GM12865 (cell line): ENCODE data around the gene TBL3.

ENCODE experiments used
- DNase-seq: peaks from one replicate; pipeline ENCODE4 v3.0.0; 2010; ENCODE audit warnings: low read depth
- H3K4me3 ChIP-seq: 2 replicates; pipeline ENCODE4 v1.5.1; 2011; ENCODE audit warnings: mild to moderate bottlenecking, low read depth, low read length, control low read depth
- TF ChIP-seq, protein P1 (sequence below): IDR thresholded peaks from 2 replicates; pipeline ENCODE4 v1.5.1; 2011; ENCODE audit warnings: low read length, control low read depth, low read depth, inconsistent platforms; ENCODE audit not compliant: insufficient read depth; ENCODE audit errors: missing control alignments

Gene TBL3

DNA sequence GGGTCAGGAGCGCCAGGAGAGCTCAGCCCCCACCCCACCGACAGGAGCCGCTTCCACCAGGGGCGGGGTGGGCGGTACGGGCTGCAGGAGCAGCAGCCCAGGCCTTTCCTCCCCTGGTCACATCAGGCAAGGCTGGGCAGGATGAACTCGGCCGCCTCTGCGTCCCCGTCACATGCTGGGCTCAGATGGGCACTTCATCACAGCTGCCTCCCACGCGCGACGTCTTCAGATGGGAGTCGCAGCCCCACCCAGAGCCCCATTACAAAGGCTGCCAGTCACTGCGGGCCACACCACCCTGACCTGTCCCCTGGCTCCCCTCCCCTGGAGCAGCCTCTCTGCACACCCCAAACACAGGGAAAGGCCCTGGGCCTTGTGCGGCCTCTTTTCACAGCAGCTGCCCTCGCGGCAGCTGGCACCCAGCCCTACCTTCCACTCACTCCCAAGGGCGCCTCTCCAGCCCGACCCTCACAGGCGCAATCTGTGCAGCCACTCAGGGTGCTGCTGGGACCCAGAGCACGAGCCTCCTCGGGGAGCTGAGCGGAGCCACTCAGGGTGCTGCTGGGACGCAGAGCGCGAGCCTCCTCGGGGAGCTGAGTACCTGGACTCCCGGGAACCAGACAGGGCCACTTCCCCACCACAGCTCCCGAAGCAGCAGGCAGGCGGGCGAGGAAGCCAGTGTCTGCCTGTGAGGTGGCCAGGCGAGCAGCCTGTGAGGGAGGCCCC lies 33.1 kb downstream of the TBL3 start:
- DNase-seq, result no peak
- H3K4me3 ChIP-seq, result no peak overlapping the region
- TF ChIP-seq, protein P1, sequence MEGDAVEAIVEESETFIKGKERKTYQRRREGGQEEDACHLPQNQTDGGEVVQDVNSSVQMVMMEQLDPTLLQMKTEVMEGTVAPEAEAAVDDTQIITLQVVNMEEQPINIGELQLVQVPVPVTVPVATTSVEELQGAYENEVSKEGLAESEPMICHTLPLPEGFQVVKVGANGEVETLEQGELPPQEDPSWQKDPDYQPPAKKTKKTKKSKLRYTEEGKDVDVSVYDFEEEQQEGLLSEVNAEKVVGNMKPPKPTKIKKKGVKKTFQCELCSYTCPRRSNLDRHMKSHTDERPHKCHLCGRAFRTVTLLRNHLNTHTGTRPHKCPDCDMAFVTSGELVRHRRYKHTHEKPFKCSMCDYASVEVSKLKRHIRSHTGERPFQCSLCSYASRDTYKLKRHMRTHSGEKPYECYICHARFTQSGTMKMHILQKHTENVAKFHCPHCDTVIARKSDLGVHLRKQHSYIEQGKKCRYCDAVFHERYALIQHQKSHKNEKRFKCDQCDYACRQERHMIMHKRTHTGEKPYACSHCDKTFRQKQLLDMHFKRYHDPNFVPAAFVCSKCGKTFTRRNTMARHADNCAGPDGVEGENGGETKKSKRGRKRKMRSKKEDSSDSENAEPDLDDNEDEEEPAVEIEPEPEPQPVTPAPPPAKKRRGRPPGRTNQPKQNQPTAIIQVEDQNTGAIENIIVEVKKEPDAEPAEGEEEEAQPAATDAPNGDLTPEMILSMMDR, result no peak

DNA sequence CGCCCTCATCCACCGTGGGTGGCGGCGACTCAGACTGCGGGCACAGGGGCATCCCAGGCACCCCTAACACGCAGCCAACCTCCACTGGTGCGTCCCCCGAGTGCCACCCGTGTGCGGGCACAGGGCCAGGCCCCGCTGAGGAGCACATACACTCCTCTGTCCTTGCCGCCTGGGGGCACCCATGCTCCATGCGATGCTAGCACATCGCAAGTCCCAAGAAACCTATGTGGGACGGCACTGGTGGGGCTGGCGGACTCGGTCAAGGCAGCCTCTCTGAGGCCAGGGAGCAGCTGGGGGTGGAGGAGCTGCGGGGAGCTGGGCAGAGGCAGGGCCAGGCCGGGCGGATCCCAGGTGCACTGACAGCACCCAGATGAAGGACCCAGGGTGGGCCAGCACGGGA lies 33.8 kb downstream of the TBL3 start:
- TF ChIP-seq, protein P1, result no peak
- no peak overlapping the region for H3K4me3 ChIP-seq
- DNase-seq, result no peak

DNA sequence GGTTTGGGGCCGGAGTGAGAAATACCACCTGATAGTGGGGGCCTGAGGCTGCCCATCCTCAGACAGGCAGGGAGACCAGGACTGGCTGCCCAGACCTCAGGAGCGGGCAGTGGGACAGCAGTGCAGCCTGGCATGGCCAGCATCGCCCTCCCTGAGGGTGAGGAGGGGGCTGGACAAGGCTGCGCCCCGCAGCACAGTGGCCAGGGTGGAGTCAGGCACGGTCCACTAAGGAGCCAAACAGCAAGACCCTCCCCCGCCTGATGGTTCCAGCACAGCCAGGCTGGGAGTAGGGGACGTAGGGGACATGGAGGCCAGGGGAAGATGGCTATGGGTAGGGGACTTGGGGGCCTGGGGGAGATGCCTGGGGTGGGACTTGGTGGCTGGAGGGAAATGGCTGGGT lies 34.5 kb downstream of the TBL3 start:
- H3K4me3 ChIP-seq, result no peak overlapping the region
- TF ChIP-seq, protein P1, result no peak
- no peak for DNase-seq

DNA sequence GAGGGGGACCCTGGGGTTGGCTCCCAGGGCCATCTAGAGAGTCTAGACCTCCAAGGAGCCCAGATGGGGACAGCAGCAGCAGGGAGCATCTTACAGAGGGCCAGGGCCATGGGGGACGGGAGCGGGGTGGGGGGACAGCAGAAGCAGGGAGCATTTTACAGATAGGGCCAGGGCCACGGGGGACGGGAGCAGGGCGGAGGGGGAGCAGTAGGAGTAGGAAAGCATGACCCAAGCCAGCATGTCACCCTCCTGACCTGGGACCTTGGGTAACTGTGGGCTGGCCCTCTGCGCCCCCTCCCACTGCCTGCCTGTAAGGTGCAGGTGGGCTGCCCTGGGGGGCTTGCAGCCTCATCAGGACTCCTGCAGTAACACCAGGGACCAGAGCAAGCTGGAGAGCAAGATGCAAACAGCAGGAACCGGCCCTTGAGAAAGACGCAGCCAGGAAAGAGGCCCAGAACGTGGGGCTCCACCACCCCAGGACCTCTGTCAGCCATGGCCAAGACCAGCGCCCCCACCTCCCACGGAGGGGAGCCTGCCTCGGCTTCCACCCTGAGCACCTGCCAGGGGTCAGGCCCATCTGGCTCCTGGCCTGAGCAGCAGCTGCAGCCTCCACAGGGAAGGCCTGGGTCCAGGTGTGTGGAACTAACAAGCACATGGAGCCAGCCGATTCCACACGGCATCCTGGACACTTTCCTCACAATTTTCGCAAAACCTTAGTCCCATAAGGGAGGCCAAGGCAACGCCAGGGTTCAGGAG lies 35.4 kb downstream of the TBL3 start:
- DNase-seq, result no peak
- H3K4me3 ChIP-seq, result peak overlapping the region; percentile 81
- TF ChIP-seq, protein P1, result no peak

DNA sequence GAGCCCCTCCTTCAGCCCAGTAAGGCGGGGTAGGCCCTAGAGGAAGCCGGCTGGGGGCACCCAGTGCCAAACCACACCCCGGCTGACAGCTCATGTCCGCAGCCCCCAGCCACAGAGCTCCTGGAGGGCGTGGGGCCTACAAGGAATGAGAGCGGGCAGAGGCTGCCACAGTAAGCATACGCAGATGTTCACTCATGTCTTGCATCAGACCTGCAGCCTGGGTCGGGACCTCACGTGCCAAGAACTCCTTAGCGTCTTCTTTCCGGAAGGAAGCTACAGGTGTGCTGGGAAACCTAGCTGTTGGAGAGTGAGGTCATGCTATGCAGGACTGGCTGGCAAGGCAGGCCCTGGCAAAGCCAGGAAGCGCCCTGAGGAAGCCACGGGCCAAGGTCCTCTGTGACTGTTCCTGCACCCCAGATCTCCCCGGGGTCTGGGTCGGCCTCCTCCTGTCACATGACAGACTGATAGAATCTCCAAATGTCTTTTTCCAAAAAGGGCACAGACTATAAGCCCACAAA lies 36.2 kb downstream of the TBL3 start:
- TF ChIP-seq, protein P1, result no peak
- peak; percentile 56 for DNase-seq
- H3K4me3 ChIP-seq, result peak overlapping the region; percentile 81

DNA sequence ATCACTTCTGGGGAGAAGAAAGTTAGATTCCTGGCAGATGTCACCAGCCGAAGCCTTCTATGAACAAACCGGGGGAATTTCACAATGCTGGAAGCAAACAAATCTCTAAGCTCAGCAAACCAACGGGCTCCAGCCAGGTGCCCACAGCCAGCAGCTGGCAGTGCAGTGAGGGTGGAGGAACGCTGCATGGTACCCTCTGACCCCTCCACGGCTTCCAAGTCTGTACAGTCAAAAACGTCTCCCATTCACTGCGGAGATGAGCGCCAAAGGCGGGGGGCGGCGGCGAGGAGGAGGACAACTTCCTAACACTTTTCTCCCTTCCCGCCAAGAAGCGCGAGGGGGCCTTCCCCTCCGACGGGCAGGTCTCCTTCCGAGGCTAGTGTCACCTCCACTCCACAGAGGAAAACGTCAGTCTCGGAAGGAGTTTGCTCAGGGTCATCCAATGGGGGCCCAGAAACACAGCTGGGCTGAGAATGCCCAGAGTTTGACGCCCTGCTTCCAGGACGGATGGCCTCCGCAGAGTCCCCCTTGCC lies 36.8 kb downstream of the TBL3 start:
- H3K4me3 ChIP-seq, result peak overlapping the region; percentile 81
- DNase-seq, result peak; percentile 47
- TF ChIP-seq, protein P1, result no peak
